HG03342 (cell line): ENCODE measurements around the gene PRSS57.
"Not testable (repeated sequence)": the region's sequence is repeated elsewhere in the genome, so short reads cannot be mapped to it uniquely, and the experiment has no call there.

ENCODE experiments used
- ATAC-seq: cut with Tn5 transposase; IDR thresholded peaks from one replicate; pipeline ENCODE4 v1.9.1; 2021; ENCODE audit warnings: mild to moderate bottlenecking, moderate library complexity; ENCODE audit not compliant: unreplicated experiment

PRSS57 gene

DNA sequence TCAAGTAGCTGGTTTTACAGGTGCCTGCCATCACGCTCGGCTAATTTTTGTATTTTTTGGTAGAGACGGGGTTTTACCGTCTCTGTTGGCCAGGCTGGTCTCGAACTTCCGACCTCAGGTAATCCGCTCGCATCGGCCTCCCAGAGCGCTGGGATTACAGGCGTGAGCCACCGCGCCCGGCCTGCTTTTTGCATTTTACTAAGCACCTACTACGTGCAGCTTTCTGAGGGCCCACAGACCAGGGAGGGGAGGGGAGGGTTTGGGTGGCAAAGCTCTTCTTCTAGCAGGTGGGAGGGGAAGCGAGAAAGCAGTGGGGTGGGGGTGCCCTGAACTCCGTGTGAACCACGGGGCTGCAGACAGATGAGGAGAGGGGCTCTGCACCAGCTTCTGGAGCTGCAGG lies 28.5 kb upstream of the PRSS57 start:
- no peak for ATAC-seq

DNA sequence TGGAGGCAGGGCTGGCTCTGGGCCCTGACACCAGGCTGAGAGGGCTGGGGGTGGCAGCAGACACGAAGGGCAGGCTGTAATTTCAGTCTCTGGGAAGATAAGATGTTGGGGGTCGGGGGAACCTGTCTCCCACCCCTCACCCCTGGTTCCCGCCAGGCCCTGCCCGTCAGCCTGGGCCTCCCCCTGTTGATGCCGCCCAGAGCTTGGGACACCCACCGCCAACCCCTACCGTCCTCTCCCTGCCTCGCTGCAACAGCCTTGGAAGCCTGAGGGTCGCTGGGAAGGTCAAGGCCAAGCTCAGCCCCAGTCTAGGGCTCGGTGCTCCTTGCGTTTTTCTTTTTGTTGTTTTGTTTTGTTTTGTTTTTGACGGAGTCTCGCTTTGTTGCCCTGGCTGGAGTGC lies 28.0 kb upstream of the PRSS57 start:
- no peak for ATAC-seq

DNA sequence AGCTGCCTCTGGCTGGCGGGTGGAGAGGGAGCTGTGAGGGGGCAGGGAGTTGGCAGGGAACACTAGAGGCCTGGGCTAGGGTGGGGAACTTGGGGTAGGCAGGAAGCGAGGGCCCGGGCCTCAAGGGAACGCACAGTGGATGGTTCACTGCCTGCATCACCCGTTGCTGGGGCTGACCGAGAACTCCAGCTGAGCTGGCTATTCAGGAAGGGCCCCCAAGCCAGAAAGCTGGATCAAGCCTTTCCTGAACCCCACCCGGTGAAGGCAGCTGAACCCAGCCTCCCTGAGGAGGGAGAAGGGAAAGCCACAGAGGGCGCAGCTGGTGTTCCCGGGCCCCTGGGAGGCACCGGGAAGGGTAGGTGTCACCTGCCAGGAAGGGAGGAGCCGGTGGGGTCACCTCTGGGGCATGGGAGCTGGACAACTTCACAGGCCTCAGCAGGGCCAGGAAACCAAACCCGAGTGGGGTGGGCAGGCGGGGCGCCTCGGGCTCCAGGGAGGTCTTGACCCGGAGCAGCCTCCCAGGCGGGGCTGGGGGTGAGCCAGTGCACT lies 27.4 kb upstream of the PRSS57 start:
- no peak for ATAC-seq

- no peak for ATAC-seq
Measured at GRCh38 chr19:720345-721160, 25.3 kb upstream of the PRSS57 start.

GRCh38 chr19:719636-720344 lies 24.5 kb upstream of the PRSS57 start:
- no peak for ATAC-seq

DNA sequence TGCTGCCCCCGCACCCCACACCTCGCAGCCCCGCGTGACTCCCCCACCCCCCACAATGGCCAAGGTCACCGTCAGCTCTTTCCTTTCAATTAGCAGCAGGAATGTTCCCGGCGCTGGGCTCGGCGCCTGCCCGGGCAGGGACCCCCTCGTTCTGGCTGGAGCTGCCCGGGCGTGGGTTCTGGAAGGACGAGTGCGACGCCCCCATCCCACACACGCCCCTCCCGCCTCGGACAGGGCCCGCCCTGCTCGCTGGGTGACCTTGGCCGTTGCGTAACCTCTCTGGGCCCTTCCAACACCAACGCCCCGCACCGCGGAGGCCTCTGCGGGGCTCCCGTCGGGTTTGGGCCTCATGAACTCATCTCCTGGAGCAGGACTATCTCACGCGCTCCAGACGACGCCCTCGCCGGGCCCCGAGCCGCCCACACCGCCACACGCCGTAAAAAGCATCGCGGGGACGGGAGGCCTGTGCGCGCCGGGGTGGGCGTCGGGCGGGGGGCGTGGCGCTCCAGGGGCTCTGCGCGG lies 23.8 kb upstream of the PRSS57 start:
- ATAC-seq, result no peak

DNA sequence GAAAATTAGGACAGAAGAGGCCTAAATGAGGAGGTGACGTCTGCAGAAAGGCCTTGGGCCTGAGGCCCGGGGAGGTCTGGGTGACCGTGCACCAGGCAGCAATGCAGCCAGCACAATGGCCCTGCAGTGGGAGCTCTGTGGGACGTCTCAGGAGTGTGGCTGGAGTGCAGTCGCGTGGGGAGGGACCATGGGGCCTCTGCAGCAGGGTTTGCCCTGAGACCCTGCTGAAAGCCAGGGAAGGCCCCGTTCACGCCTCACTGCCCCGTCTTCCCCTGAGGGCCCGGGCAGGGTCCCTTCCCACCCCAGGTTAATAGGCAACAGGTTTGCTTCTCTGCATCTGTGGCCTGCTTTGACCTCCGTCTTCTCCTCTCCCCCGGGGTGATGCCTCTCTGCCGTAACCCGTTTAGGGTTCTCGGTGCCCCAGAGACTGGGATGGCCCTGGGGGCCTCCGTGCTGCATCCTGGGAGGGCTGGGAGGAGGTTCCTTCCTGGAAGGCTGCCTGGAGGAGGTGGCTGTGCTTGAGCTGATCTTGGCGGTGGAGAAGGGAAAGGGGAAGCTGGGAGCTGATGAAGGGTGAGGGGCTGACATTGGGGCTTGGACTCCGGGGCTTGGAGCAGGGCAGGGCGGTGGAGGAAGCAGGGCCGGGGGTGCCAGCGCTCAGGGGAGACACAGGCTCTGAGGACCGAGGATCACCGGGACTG lies 23.1 kb upstream of the PRSS57 start:
- ATAC-seq, result no peak

- ATAC-seq, result no peak
Measured at GRCh38 chr19:715347-715746, 20.1 kb upstream of the PRSS57 start.

DNA sequence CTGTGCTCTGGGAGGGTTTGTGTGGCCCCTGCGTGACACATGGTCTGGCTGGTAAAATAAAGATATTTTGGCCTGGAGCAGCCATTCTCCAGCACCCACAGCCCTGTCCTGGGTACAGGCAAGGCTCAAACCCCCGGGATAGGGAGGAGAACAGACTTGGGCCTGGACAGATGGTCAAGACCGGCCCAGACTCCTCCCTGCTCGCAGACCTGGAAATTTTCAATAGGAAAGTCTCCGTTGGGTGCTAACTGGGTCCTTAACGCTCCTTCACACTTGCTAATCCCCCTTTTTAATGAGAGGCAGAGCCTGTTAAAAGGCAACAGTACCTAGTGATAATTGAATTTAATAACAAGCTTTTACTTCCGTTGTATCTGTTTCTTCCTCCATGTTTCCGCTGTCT lies 16.0 kb upstream of the PRSS57 start:
- no peak for ATAC-seq

- no peak for ATAC-seq
Measured at GRCh38 chr19:710767-711166, 15.5 kb upstream of the PRSS57 start.

DNA sequence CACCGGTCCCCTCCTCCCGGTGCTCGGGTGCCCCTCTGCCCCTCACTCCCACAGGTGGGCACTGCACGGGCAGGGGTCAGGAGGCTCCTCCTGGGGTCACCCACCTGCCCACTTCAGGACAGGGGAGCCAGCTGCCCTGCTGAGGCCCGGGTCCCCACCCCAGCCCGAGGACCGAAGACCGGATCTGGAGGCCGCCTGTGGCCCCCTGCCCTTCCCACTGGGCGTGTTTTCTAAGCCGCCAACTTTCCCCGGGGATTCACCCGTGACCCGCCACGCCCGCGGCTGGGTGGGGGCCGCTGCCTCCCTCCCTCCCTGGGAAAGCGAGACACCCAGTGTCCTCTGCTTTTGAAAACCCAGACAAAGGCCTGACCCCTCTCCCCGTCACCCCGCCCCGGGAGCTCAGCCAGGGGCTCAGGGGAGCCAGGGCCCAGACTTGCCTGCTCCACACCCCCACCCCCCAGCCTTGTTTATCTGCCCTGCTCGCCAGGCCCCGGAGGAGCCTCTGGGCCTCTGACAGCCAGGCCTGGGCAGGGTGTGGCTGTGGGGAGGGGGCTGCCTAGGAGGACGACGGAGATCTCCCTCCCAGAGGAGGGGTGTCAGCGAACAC lies 14.8 kb upstream of the PRSS57 start:
- ATAC-seq, result no peak

- no peak for ATAC-seq
Measured at GRCh38 chr19:709196-709964, 14.1 kb upstream of the PRSS57 start.

GRCh38 chr19:708154-709143 lies 13.2 kb upstream of the PRSS57 start, which contains the start of gene PALM:
TSS of gene PALM (plus strand) at chr19:708935. CDS start at chr19:709147, 212 bp downstream.
- ATAC-seq, result no peak

DNA sequence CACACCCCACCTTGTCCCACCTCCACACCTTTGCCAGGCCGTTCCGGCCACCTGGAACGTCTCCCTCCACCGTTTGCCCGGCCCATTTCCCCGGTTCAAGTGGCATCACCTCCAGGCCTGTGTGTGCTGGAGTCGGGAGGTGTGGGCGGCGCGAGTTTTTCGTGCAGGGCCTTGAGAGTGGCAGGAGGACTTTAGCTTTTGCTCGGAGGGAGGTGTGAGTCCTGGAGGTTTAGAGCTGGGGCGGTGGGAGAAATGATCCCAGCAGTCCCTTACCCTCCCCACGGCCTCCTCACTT lies 9.1 kb upstream of the PRSS57 start:
- no peak for ATAC-seq

- no peak for ATAC-seq
Measured at GRCh38 chr19:703651-704446, 8.6 kb upstream of the PRSS57 start.

DNA sequence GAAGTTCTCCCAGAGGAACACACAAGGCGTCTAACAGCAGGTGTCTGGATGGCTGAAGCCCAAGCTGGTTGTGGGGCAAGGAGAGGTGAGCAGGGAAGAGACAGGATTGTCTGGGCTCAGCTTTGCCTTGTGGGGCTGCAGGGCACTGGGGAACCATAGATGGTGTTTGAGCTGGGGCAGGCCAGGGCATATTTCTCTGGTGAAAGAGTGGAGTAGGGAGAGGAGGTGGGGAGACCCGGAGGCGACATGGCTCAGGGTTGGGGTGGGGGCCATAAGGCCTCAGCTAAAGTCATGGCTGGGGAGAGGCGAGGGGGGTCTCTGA lies 8.0 kb upstream of the PRSS57 start:
- no peak for ATAC-seq

DNA sequence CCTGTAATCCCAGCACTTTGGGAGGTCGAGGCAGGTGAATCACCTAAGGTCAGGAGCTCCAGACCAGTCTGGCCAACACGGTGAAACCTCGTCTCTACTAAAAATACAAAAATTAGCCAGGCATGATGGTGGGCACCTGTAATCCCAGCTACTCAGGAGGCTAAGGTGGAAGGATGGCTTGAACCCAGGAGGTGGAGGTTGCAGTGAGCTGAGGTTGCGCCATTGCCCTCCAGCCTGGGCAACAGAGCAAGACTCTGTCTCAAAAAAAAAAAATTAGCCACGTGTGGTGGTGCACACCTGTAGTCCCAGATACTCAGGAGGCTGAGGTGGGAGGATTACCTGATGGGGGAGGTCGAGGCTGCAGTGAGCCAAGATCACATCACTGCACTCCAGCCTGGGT lies 7.6 kb upstream of the PRSS57 start:
- ATAC-seq, result not testable (repeated sequence)

- not testable (repeated sequence) for ATAC-seq
Measured at GRCh38 chr19:699885-700284, 4.6 kb upstream of the PRSS57 start.
